HUES48 (cell line): ENCODE data around the gene POU1F1.

Source experiments
- H3K27ac ChIP-seq: one replicate; pipeline ENCODE4 v1.7.0; 2013; ENCODE audit warnings: low read depth, low read length, inconsistent platforms
- H3K27me3 ChIP-seq: 2 replicates; pipeline ENCODE4 v1.6.1; 2013; ENCODE audit warnings: mild to moderate bottlenecking, low read length; ENCODE audit not compliant: control insufficient read depth, insufficient read depth
- H3K36me3 ChIP-seq: 2 replicates; pipeline ENCODE4 v1.6.1; 2013; ENCODE audit warnings: low read length; ENCODE audit not compliant: control insufficient read depth, insufficient read depth
- H3K4me1 ChIP-seq: 2 replicates; pipeline ENCODE4 v1.6.1; 2013; ENCODE audit warnings: mild to moderate bottlenecking, low read length; ENCODE audit not compliant: control insufficient read depth, insufficient read depth
- H3K4me3 ChIP-seq: 2 replicates; pipeline ENCODE4 v1.5.1; 2013; ENCODE audit warnings: mild to moderate bottlenecking, low read depth, low read length
- H3K9ac ChIP-seq: 2 replicates; pipeline ENCODE4 v1.6.1; 2013; ENCODE audit warnings: mild to moderate bottlenecking, low read depth, low read length, moderate library complexity
- H3K9me3 ChIP-seq: 2 replicates; pipeline ENCODE4 v1.6.1; 2013; ENCODE audit warnings: low read length; ENCODE audit not compliant: control insufficient read depth, insufficient read depth

Gene POU1F1

DNA sequence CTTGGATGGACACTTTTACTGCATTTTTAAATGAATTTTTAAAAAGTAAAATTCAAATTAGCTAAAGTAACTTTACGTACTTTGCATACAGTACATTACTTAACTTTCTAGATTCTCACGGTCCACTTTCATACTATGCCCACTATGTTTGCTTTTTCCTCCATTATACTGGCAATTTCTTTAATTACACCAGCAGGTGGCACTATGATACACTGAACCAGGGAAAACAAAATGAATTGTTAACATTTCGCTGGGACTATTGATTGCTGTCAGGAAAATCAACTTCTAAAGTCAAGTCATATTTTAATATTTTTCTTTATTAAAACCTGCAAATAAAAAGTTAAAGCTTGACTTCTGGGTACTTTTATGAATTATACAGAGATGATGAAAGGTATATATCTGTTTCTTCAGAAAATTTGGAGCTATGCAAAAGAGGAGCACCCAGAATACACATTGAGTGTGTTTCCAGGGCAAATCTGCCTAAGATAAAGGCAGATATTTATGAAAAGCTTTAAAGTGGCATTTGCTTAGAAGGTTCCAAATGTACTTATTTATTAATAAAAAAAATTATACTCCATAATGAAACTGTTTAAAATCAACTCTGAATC lies 21.8 kb upstream of the POU1F1 start:
- Histone ChIP-seq H3K4me1 (no peaks in the 10 kb centered on the region), H3K9me3 (no peaks in the 10 kb centered on the region), H3K36me3 (no peaks in the 10 kb centered on the region), H3K27ac (no peak overlapping the region), H3K9ac (no peak overlapping the region), H3K27me3 (no peaks in the 10 kb centered on the region), H3K4me3 (no peak overlapping the region)

GRCh38 chr3:87288446-87288845 lies 12.1 kb upstream of the POU1F1 start:
- H3K9ac ChIP-seq, result no peak overlapping the region
- no peaks in the 10 kb centered on the region for H3K27me3 ChIP-seq
- no peaks in the 10 kb centered on the region for H3K36me3 ChIP-seq
- no peaks in the 10 kb centered on the region for H3K4me1 ChIP-seq
- no peak overlapping the region for H3K4me3 ChIP-seq
- H3K27ac ChIP-seq, result no peak overlapping the region
- H3K9me3 ChIP-seq, result no peaks in the 10 kb centered on the region

GRCh38 chr3:87287011-87287410 lies 10.6 kb upstream of the POU1F1 start:
- Histone ChIP-seq H3K9ac (no peak overlapping the region), H3K9me3 (no peaks in the 10 kb centered on the region), H3K4me3 (no peak overlapping the region), H3K27ac (no peak overlapping the region), H3K27me3 (no peaks in the 10 kb centered on the region), H3K4me1 (no peaks in the 10 kb centered on the region), H3K36me3 (no peaks in the 10 kb centered on the region)

GRCh38 chr3:87272718-87273341 lies 3.6 kb downstream of the POU1F1 start:
- no peaks in the 10 kb centered on the region for H3K4me1 ChIP-seq
- H3K27me3 ChIP-seq, result no peaks in the 10 kb centered on the region
- no peak overlapping the region for H3K9ac ChIP-seq
- no peaks in the 10 kb centered on the region for H3K9me3 ChIP-seq
- no peak overlapping the region for H3K27ac ChIP-seq
- no peaks in the 10 kb centered on the region for H3K36me3 ChIP-seq
- no peak overlapping the region for H3K4me3 ChIP-seq

- Histone ChIP-seq H3K27ac (no peak overlapping the region), H3K27me3 (no peaks in the 10 kb centered on the region), H3K36me3 (no peaks in the 10 kb centered on the region), H3K4me1 (no peaks in the 10 kb centered on the region), H3K9ac (no peak overlapping the region), H3K4me3 (no peak overlapping the region), H3K9me3 (no peaks in the 10 kb centered on the region)
Observed at GRCh38 chr3:87270908-87271700, 5.3 kb downstream of the POU1F1 start.

DNA sequence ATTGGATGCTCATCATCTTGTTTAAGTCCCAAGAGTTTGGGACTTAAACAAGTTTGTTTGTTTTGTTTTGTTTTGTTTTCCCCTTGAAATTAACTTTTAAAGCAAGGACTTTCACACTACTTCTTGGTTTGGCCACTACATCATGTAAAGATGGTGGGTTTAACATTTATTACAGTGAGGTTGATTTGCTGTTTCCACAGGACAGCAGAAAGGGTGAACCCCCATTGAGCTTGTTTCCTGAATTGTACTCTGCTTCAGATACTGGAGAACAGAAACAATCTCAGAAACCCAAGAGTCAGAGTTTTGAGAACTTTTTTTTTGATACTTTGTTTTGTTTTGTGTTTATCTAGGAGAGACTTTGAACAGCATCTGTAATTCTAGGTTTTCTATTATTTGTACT lies 6.7 kb downstream of the POU1F1 start:
- no peaks in the 10 kb centered on the region for H3K4me1 ChIP-seq
- H3K36me3 ChIP-seq, result no peaks in the 10 kb centered on the region
- H3K4me3 ChIP-seq, result no peak overlapping the region
- H3K27ac ChIP-seq, result no peak overlapping the region
- H3K9me3 ChIP-seq, result no peaks in the 10 kb centered on the region
- no peaks in the 10 kb centered on the region for H3K27me3 ChIP-seq
- H3K9ac ChIP-seq, result no peak overlapping the region

- H3K4me3 ChIP-seq, result no peak overlapping the region
Observed at GRCh38 chr3:87268646-87269211, 7.7 kb downstream of the POU1F1 start.

DNA sequence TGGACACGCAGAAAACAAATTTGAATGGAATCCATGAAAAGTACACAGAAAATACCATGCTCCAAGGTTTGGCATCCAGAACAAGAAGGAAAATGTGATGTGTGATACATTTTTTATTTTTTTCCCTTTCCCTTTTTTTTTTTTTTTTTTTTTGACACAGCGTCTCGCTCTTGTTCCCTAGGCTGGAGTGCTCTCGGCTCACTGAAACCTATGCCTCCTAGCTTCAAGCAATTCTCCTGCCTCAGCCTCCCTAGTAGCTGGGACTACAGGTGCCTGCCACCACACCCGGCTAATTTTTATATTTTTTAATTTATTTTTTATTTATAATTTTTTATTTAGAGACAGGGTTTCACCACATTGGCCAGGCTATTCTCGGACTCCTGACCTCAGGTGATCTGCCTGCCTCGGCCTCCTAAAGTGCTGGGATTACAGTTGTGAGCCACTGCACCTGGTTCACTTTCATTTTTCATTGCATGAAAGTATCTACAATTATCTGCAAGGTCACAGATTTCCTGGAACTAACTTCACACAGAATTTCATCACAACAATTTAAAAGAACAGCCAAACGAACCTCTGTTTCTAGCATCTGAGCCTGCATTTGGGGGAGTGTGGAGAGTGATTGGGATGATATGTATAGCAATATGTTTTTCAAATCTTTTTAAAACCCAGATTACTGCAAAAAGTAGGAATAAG lies 8.3 kb downstream of the POU1F1 start:
- H3K9ac ChIP-seq, result no peak overlapping the region
- no peak overlapping the region for H3K4me3 ChIP-seq
- H3K27me3 ChIP-seq, result no peaks in the 10 kb centered on the region
- no peaks in the 10 kb centered on the region for H3K36me3 ChIP-seq
- H3K9me3 ChIP-seq, result no peaks in the 10 kb centered on the region
- H3K4me1 ChIP-seq, result no peaks in the 10 kb centered on the region
- no peak overlapping the region for H3K27ac ChIP-seq

More at GRCh38 chr3:87268646-87269211, 7.7 kb downstream of the POU1F1 start:
- Histone ChIP-seq H3K9me3 (no peaks in the 10 kb centered on the region), H3K9ac (no peak overlapping the region), H3K36me3 (no peaks in the 10 kb centered on the region), H3K27me3 (no peaks in the 10 kb centered on the region), H3K27ac (no peak overlapping the region), H3K4me1 (no peaks in the 10 kb centered on the region)

DNA sequence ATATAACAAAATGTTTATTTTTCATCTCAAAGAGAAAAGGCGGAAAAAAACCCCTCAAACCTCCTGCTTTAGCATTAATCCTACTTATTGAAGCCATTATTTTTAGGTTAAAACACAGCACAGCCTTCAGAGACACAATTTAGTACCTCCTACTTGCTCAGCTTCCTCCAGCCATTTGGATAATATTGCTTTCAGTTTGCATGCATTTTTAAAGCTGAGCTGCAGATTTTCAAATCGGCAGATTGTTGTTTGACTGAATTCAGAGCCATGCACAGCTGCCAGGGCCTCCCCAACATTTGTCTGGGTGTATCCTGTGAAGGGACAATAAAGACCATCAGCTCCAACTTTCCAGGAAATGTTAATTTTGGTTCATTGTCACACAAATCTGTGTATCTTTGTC lies 14.5 kb downstream of the POU1F1 start:
- Histone ChIP-seq H3K4me1 (peaks cover 5% of the 10 kb centered on the region), H3K9me3 (no peaks in the 10 kb centered on the region), H3K9ac (no peak overlapping the region), H3K27ac (no peak overlapping the region), H3K4me3 (no peak overlapping the region), H3K36me3 (no peaks in the 10 kb centered on the region), H3K27me3 (no peaks in the 10 kb centered on the region)

DNA sequence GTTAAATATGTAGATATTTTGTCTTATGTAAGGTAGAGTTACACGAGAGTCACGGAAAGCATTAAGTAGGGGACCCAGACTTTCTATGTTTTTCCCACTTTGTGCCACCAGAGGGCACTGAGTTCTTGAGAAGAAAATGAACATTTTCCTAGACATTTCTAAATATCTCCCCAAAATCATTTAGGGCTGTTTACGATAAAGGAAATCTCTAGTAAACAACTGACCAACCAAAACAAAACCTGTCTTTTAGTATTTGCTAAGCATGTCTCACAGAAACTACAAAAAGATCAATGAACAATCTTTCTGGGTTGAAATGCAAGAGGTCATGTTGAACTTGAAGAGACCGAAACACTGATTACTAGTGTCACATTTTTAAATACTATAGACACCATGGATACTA lies 16.1 kb downstream of the POU1F1 start:
- Histone ChIP-seq H3K27ac (no peak overlapping the region), H3K4me3 (no peak overlapping the region), H3K4me1 (peaks cover 5% of the 10 kb centered on the region), H3K9me3 (no peaks in the 10 kb centered on the region), H3K36me3 (peaks cover 7% of the 10 kb centered on the region), H3K9ac (no peak overlapping the region), H3K27me3 (no peaks in the 10 kb centered on the region)
